HG03342 (cell line): Measurements from ENCODE around the gene GIMAP5.
"Not testable (repeated sequence)": the region's sequence is repeated elsewhere in the genome, so short reads cannot be mapped to it uniquely, and the experiment has no call there.

Source experiments
- ATAC-seq: cut with Tn5 transposase; IDR thresholded peaks from one replicate; pipeline ENCODE4 v1.9.1; 2021; ENCODE audit warnings: mild to moderate bottlenecking, moderate library complexity; ENCODE audit not compliant: unreplicated experiment

GIMAP5 gene

GRCh38 chr7:150766334-150766709 is 29.1 kb downstream of the GIMAP5 start:
- ATAC-seq = no peak

- ATAC-seq = no peak
Observed at GRCh38 chr7:150769768-150770167, 32.5 kb downstream of the GIMAP5 start.

GRCh38 chr7:150774131-150774530 is 36.9 kb downstream of the GIMAP5 start:
- ATAC-seq = not testable (repeated sequence)

- no peak for ATAC-seq
Observed at GRCh38 chr7:150778014-150778737, 41.0 kb downstream of the GIMAP5 start.

- ATAC-seq = no peak
Observed at GRCh38 chr7:150778738-150779301, 41.6 kb downstream of the GIMAP5 start.

GRCh38 chr7:150780292-150780691 is 43.1 kb downstream of the GIMAP5 start:
- ATAC-seq = no peak

GRCh38 chr7:150781103-150781502 is 43.9 kb downstream of the GIMAP5 start:
- ATAC-seq = no peak

- ATAC-seq = no peak
Observed at GRCh38 chr7:150781961-150782360, 44.7 kb downstream of the GIMAP5 start.

- ATAC-seq = no peak
Observed at GRCh38 chr7:150784120-150784736, 47.0 kb downstream of the GIMAP5 start.

- ATAC-seq = no peak
Observed at GRCh38 chr7:150784954-150785353, 47.7 kb downstream of the GIMAP5 start.

- ATAC-seq = no peak
Observed at GRCh38 chr7:150787321-150788281, 50.4 kb downstream of the GIMAP5 start.

- ATAC-seq = no peak
Observed at GRCh38 chr7:150788474-150789269, 51.5 kb downstream of the GIMAP5 start.

GRCh38 chr7:150790416-150791075 is 53.3 kb downstream of the GIMAP5 start:
- no peak for ATAC-seq

- no peak for ATAC-seq
Observed at GRCh38 chr7:150791304-150791703, 54.1 kb downstream of the GIMAP5 start.

- ATAC-seq = no peak
Observed at GRCh38 chr7:150791746-150792452, 54.7 kb downstream of the GIMAP5 start.
